RWPE1 (cell line): Measurements from ENCODE around the gene EFS.

Experiments used
- CTCF ChIA-PET: fragments of 350-600 bp; sonication (Branson Sonifier 250); formaldehyde crosslinking; extraction: SDS; loops from one replicate; lab custom pipeline; 2021; lab: Yijun Ruan, JAX
- POLR2A ChIA-PET: fragments of 400-600 bp; formaldehyde crosslinking; extraction: SDS; loops from one replicate; lab custom pipeline; 2020; ENCODE audit warnings: antibody characterized with exemption; ENCODE audit not compliant: low non-redundant PET; lab: Yijun Ruan, JAX
- DNase-seq: peaks from one replicate; pipeline ENCODE4 v3.0.0; 2012; ENCODE audit warnings: low spot score
- H3K27ac ChIP-seq: fragments of 450-650 bp; 2 replicates; pipeline ENCODE4 v1.5.1; 2017
- CTCF ChIP-seq: fragments of 450-650 bp; conservative IDR thresholded peaks from 2 replicates; pipeline ENCODE4 v1.5.1; 2017; ENCODE audit warnings: low read depth, mild to moderate bottlenecking

The EFS gene

GRCh38 chr14:23408307-23408630, 43.3 kb upstream of the EFS start:
- POLR2A ChIA-PET, result no interaction called here

GRCh38 chr14:23407516-23408306, 42.7 kb upstream of the EFS start, which contains the start of gene MYH6:
Gene MYH6, minus strand, starts transcription at chr14:23408273. Its CDS starts 1,050 bp downstream, at chr14:23407223.
- ChIA-PET CTCF (no interaction called here), POLR2A (no interaction called here)
- no peak for TF ChIP-seq CTCF
- H3K27ac ChIP-seq, result no peak within 1 kb of the TSS
- DNase-seq, result no peak

More at GRCh38 chr14:23408307-23408630, 43.3 kb upstream of the EFS start:
- DNase-seq, result no peak
- H3K27ac ChIP-seq, result no peak overlapping the region
- no peak for TF ChIP-seq CTCF
- CTCF ChIA-PET, result no interaction called here

GRCh38 chr14:23406725-23407355, 41.9 kb upstream of the EFS start:
- POLR2A ChIA-PET, result no interaction called here
- DNase-seq, result no peak
- TF ChIP-seq CTCF, result no peak
- CTCF ChIA-PET, result interaction anchor here (0.6 to 0.9 kb wide), 2 partner anchors 10 to 61 kb away, joined by 3 read pairs; no protein-coding TSS in a partner anchor
- H3K27ac ChIP-seq, result no peak overlapping the region

GRCh38 chr14:23406244-23406643, 41.3 kb upstream of the EFS start:
- ChIA-PET CTCF (interaction anchor here (0.9 kb wide), 1 partner anchor 60 kb away, joined by 3 read pairs; no protein-coding TSS in a partner anchor), POLR2A (no interaction called here)
- TF ChIP-seq CTCF, result no peak
- H3K27ac ChIP-seq, result no peak overlapping the region
- DNase-seq, result no peak

GRCh38 chr14:23405516-23406025, 40.6 kb upstream of the EFS start:
- H3K27ac ChIP-seq, result no peak overlapping the region
- POLR2A ChIA-PET, result no interaction called here
- CTCF ChIA-PET, result interaction anchor here (0.9 kb wide), 1 partner anchor 60 kb away, joined by 3 read pairs; no protein-coding TSS in a partner anchor
- TF ChIP-seq CTCF, result no peak
- DNase-seq, result no peak

- no peak for TF ChIP-seq CTCF
- no peak overlapping the region for H3K27ac ChIP-seq
- POLR2A ChIA-PET, result interaction anchor here (0.7 kb wide), 1 partner anchor 228 kb away, joined by 3 read pairs; no protein-coding TSS in a partner anchor
- CTCF ChIA-PET, result no interaction called here
- no peak for DNase-seq
Measured at GRCh38 chr14:23405096-23405495, 40.1 kb upstream of the EFS start.
